Measurements from ENCODE around the gene UBL7. TPM values are rescaled to one million over a fixed set of nuclear protein-coding genes. Genes with fewer than 3 reads are reported as not detected.
"Not testable (repeated sequence)": the region's sequence is repeated elsewhere in the genome, so short reads cannot be mapped to it uniquely, and the experiment has no call there.

Gene UBL7
- total and polyA plus RNA-seq, 4 donors: 25.1 to 45.3 (median 28.0) TPM

DNA sequence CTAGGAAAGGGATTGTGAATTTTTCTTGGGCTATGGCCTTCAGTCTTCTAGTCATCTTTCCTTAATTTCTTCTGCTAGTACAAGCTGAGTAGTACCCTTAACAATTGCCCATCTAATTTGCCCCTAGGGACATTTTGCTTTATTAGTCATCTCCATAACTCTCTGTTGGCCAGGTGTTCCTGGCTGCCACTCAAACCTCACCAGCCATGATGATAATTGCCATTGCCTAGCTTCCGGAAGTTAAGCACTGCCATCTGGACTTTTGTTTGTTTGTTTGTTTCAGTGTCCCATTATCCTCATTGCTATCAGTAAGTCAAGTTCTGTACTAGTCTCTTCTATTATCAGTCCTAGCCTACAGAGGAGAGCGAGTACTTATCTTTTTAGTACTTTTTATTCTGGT, 36.6 kb upstream of the UBL7 start:
- Histone ChIP-seq H3K4me3 (ENCODE audit: low read length in 2 of 2) (no peak overlapping the region), H3K36me3 (ENCODE audit: control insufficient read depth in 1 of 2, insufficient read depth in 2 of 2, low read length in 1 of 2) (no peaks in the 10 kb centered on the region)
- intact Hi-C loops (cut with DNase I): no loop called here

DNA sequence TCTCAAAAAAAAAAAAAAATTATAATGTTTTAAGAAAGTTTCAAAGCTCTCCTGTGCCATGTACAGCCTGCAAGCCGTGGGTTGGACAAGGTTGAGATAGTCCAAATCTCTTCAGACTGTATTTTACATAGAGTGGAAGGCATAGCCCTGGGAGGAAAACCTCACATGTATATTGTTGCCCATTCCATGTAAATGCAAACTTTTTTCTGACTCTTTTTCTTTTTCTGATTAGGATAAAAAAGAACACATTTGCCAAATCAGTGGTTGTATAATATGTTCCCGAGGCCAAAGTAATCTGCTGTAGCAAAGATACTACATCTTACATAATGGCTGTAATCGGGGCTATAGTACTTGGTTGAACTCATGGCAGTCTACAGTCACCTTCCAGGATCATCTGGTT, 35.7 kb upstream of the UBL7 start:
- DNase-seq: no peak
- WGBS, 2 donors: 79 to 80% methylated on average over 3 of the region's 3 CpGs
- ATAC-seq (ENCODE audit: low FRiP score): no peak
- H3K4me3 ChIP-seq (ENCODE audit: low read length in 2 of 2): no peak overlapping the region
- H3K27me3 ChIP-seq (ENCODE audit: control insufficient read depth in 1 of 2, insufficient read depth in 2 of 2, low read length in 1 of 2): no peaks in the 10 kb centered on the region
- no peaks in the 10 kb centered on the region for H3K36me3 ChIP-seq (ENCODE audit: control insufficient read depth in 1 of 2, insufficient read depth in 2 of 2, low read length in 1 of 2)
- intact Hi-C loops (cut with DNase I): no loop called here
- no peaks in the 10 kb centered on the region for H3K4me1 ChIP-seq (ENCODE audit: control insufficient read depth in 1 of 2, insufficient read depth in 2 of 2, low read length in 2 of 2)
- no peaks in the 10 kb centered on the region for H3K9me3 ChIP-seq (ENCODE audit: control insufficient read depth, low read length)
- H3K27ac ChIP-seq (ENCODE audit: low read depth in 1 of 2, low read length in 2 of 2): no peak overlapping the region

More for the DNA sequence above, 36.6 kb upstream of the UBL7 start:
- Histone ChIP-seq H3K9me3 (ENCODE audit: control insufficient read depth, low read length) (no peaks in the 10 kb centered on the region), H3K27me3 (ENCODE audit: control insufficient read depth in 1 of 2, insufficient read depth in 2 of 2, low read length in 1 of 2) (no peaks in the 10 kb centered on the region), H3K4me1 (ENCODE audit: control insufficient read depth in 1 of 2, insufficient read depth in 2 of 2, low read length in 2 of 2) (no peaks in the 10 kb centered on the region), H3K27ac (ENCODE audit: low read depth in 1 of 2, low read length in 2 of 2) (no peak overlapping the region)
- ATAC-seq (ENCODE audit: low FRiP score) (no peak), DNase-seq (no peak)
- 84 to 86% methylated on average over 2 of the region's 2 CpGs for WGBS, 2 donors

DNA sequence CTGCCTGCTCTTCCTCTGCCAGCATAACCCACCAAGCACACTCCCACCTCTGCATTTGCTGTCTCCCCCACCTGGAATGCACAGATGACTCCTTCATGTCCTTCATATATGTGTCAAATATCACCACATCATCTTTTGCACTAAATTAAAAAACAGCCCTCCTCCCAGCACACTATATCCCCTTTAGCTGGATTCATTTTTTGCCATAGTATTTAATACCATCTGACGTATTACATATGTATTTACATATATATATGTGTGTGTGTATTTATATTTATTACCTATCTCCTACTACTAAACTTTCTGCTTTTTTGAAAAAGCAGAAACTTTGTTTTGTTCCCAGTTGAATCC, 29.4 kb upstream of the UBL7 start:
- intact Hi-C loops (cut with DNase I): loop anchor here (2.0 to 5.0 kb wide), 2 partner anchors 118 kb away; no protein-coding TSS in a partner anchor
- Histone ChIP-seq H3K4me1 (ENCODE audit: control insufficient read depth in 1 of 2, insufficient read depth in 2 of 2, low read length in 2 of 2) (no peaks in the 10 kb centered on the region), H3K27me3 (ENCODE audit: control insufficient read depth in 1 of 2, insufficient read depth in 2 of 2, low read length in 1 of 2) (no peaks in the 10 kb centered on the region), H3K27ac (ENCODE audit: low read depth in 1 of 2, low read length in 2 of 2) (no peak overlapping the region), H3K4me3 (ENCODE audit: low read length in 2 of 2) (no peak overlapping the region), H3K36me3 (ENCODE audit: control insufficient read depth in 1 of 2, insufficient read depth in 2 of 2, low read length in 1 of 2) (no peaks in the 10 kb centered on the region), H3K9me3 (ENCODE audit: control insufficient read depth, low read length) (no peaks in the 10 kb centered on the region)
- DNase-seq (no peak), ATAC-seq (ENCODE audit: low FRiP score) (no peak)
- WGBS, 2 donors: 86 to 94% methylated on average over 1 of the region's 1 CpG

DNA sequence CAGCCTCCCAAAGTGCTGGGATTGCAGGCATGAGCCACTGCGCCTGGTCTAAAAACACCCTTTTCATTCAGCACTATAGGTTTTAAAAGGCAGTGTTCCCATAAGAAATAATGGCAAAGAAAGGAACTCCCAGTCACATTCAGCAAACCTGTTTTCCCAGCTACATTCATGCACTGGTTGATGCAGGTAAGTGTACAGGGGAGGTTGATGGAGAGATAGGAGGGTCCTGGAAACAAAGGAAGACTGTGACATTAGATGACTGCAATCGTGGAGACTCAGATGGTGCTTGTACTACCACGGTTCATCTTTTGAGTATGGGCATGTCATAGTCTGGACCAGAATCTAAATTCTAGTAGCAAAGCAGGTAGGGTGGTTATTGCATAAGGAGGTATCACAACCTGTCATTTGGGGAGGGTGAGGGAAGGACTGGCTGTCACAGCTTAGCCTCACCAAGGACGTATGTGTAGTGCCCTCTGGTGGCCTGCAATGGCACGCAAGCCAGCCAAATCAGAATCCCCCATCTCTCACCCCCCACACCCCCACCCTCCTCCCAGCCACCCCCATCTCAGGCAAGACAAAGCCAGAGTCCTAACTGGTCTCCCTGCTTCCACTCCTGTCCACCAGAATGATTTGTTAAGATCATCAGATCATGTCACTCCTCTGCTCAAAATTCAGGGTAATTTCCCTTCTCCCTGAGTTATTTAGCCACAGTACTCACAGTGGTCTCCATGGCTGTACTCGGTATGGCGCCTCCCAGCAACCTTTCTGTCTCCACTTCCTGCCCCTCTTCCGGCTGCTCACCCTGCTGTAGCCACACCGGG, 28.8 kb upstream of the UBL7 start:
- no peaks in the 10 kb centered on the region for H3K27me3 ChIP-seq (ENCODE audit: control insufficient read depth in 1 of 2, insufficient read depth in 2 of 2, low read length in 1 of 2)
- no peaks in the 10 kb centered on the region for H3K4me1 ChIP-seq (ENCODE audit: control insufficient read depth in 1 of 2, insufficient read depth in 2 of 2, low read length in 2 of 2)
- no peaks in the 10 kb centered on the region for H3K9me3 ChIP-seq (ENCODE audit: control insufficient read depth, low read length)
- no peak overlapping the region for H3K27ac ChIP-seq (ENCODE audit: low read depth in 1 of 2, low read length in 2 of 2)
- WGBS, 2 donors: 37 to 39% methylated on average over 9 of the region's 9 CpGs
- DNase-seq (peak in 1 of 2 donors; percentile 51), ATAC-seq (ENCODE audit: low FRiP score) (peak; percentile 63)
- H3K4me3 ChIP-seq (ENCODE audit: low read length in 2 of 2): no peak overlapping the region
- intact Hi-C loops (cut with DNase I): loop anchor here (2.0 to 5.0 kb wide), 2 partner anchors 117 kb away; no protein-coding TSS in a partner anchor
- no peaks in the 10 kb centered on the region for H3K36me3 ChIP-seq (ENCODE audit: control insufficient read depth in 1 of 2, insufficient read depth in 2 of 2, low read length in 1 of 2)

DNA sequence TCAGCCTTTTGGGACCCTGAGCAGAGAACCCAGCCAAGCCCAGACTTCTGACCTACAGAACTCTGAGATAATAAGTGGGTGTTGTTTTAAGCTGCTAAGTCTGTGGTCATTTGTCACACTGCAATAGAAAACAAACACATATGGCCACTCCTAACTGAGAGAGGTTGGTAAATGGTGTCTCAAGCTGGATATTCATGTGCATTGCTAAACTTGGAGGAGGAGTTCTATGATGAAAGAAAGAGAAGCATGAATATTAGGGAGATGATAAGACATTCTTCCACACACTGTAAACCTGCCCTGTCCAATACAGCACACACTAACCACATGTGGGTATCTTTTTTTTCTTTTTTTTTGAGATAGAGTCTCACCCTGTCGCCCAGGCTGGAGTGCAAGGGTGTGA, 27.8 kb upstream of the UBL7 start:
- Histone ChIP-seq H3K4me1 (ENCODE audit: control insufficient read depth in 1 of 2, insufficient read depth in 2 of 2, low read length in 2 of 2) (no peaks in the 10 kb centered on the region), H3K4me3 (ENCODE audit: low read length in 2 of 2) (no peak overlapping the region), H3K27ac (ENCODE audit: low read depth in 1 of 2, low read length in 2 of 2) (no peak overlapping the region), H3K36me3 (ENCODE audit: control insufficient read depth in 1 of 2, insufficient read depth in 2 of 2, low read length in 1 of 2) (no peaks in the 10 kb centered on the region), H3K9me3 (ENCODE audit: control insufficient read depth, low read length) (no peaks in the 10 kb centered on the region), H3K27me3 (ENCODE audit: control insufficient read depth in 1 of 2, insufficient read depth in 2 of 2, low read length in 1 of 2) (no peaks in the 10 kb centered on the region)
- DNase-seq (no peak), ATAC-seq (ENCODE audit: low FRiP score) (no peak)
- 91 to 100% methylated on average over 1 of the region's 1 CpG for WGBS, 2 donors
- intact Hi-C loops (cut with DNase I): no loop called here

DNA sequence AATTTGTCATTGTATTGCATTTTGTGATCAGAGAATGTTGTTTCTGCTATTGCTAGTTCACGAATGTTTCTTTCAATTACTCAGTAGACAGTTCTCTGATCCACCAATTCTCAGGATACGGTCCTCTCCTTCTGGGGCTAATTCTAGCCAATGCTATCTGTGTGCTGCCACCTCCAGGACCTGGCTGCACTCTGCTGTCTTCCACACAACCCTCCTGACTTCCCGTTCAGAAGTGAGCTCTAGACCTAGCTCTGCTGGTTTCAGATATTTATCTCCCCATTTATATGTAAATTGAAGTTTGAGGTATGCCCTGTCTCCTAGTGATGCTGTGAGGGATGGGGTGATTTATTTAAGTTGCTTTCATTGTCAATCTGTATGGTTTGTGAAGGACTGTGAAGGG, 21.7 kb upstream of the UBL7 start:
- Histone ChIP-seq H3K4me3 (ENCODE audit: low read length in 2 of 2) (no peak overlapping the region), H3K27ac (ENCODE audit: low read depth in 1 of 2, low read length in 2 of 2) (no peak overlapping the region), H3K9me3 (ENCODE audit: control insufficient read depth, low read length) (no peaks in the 10 kb centered on the region), H3K27me3 (ENCODE audit: control insufficient read depth in 1 of 2, insufficient read depth in 2 of 2, low read length in 1 of 2) (no peaks in the 10 kb centered on the region), H3K4me1 (ENCODE audit: control insufficient read depth in 1 of 2, insufficient read depth in 2 of 2, low read length in 2 of 2) (no peaks in the 10 kb centered on the region), H3K36me3 (ENCODE audit: control insufficient read depth in 1 of 2, insufficient read depth in 2 of 2, low read length in 1 of 2) (no peaks in the 10 kb centered on the region)
- 66 to 70% methylated on average over 3 of the region's 3 CpGs for WGBS, 2 donors
- intact Hi-C loops (cut with DNase I): no loop called here
- ATAC-seq (ENCODE audit: low FRiP score): no peak
- DNase-seq: no peak

DNA sequence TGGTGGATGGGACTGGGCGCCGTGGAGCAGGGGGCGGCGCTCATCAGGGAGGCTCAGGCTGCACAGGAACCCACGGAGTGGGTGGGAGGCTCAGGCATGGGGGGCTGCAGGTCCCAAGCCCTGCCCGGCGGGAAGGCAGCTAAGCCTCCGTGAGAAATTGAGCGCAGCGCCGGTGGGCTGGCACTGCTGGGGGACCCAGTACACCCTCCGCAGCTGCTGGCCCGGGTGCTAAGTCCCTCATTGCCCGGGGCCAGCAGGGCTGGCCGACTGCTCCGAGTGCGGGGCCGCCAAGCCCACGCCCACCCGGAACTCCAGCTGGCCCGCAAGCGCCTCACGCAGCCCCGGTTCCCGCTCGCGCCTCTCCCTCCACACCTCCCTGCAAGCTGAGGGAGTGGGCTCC, 19.4 kb upstream of the UBL7 start:
- intact Hi-C loops (cut with DNase I); ATAC-seq (ENCODE audit: low FRiP score): not testable (repeated sequence)
- 95 to 97% methylated on average over 26 to 27 of the region's 27 CpGs for WGBS, 2 donors

DNA sequence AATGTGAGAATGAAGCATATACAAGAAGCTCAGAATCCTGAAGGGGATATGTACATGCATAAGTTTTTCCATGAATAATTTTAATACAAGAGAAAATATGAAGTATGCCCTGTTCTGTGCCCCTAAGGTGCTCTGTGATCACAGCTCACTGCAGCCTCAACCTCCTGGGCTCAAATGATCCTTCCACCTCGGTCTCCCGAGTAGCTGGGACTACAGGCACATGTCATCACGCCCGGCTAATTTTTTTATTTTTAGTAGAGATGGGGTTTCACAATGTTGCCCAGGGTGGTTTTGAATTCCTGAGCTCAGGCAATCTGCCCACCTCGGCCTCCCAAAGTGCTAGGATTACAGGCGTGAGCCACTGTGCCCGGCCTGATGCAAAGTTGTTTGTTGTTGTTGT, 10.7 kb upstream of the UBL7 start:
- H3K4me1 ChIP-seq (ENCODE audit: control insufficient read depth in 1 of 2, insufficient read depth in 2 of 2, low read length in 2 of 2); H3K27me3 ChIP-seq (ENCODE audit: control insufficient read depth in 1 of 2, insufficient read depth in 2 of 2, low read length in 1 of 2); H3K36me3 ChIP-seq (ENCODE audit: control insufficient read depth in 1 of 2, insufficient read depth in 2 of 2, low read length in 1 of 2); H3K27ac ChIP-seq (ENCODE audit: low read depth in 1 of 2, low read length in 2 of 2); intact Hi-C loops (cut with DNase I); H3K9me3 ChIP-seq (ENCODE audit: control insufficient read depth, low read length); H3K4me3 ChIP-seq (ENCODE audit: low read length in 2 of 2); ATAC-seq (ENCODE audit: low FRiP score); DNase-seq: not testable (repeated sequence)
- 94 to 95% methylated on average over 7 of the region's 7 CpGs for WGBS, 2 donors

More for the DNA sequence above, 19.4 kb upstream of the UBL7 start:
- H3K4me1 ChIP-seq (ENCODE audit: control insufficient read depth in 1 of 2, insufficient read depth in 2 of 2, low read length in 2 of 2); H3K4me3 ChIP-seq (ENCODE audit: low read length in 2 of 2); H3K9me3 ChIP-seq (ENCODE audit: control insufficient read depth, low read length); DNase-seq; H3K27me3 ChIP-seq (ENCODE audit: control insufficient read depth in 1 of 2, insufficient read depth in 2 of 2, low read length in 1 of 2); H3K36me3 ChIP-seq (ENCODE audit: control insufficient read depth in 1 of 2, insufficient read depth in 2 of 2, low read length in 1 of 2); H3K27ac ChIP-seq (ENCODE audit: low read depth in 1 of 2, low read length in 2 of 2): not testable (repeated sequence)

DNA sequence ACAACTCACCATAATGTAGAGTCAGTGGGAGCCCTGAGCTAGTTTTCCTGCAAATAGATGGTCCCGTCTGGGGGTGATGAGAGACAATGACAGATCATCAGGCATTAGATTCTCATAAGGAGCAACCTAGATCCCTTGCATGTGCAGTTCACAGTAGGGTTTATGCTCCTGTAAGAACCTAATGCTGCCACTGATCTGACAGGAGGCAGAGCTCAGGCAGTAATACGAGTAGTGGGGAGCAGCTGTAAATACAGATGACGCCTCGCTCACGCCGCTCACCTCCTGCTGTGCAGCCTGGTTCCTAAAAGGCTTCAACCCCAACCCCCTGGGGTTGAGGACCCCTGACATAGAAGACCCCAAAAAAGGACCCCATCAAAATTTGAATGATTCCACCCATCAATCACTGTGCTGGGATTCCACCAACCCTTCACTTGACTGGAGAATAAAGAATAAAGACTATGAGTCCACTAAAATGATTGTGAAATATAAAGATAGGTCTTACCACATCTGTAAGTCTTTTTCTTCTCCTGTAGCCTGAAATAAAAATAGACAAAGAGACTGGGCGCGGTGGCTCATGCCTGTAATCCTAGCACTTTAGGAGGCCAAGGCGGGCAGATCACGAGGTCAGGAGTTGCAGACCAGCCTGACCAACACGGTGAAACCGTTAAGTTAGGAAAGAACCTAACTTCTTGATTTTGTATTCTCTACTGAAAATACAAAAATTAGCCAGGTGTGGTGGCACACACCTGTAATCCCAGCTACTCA, 9.9 kb upstream of the UBL7 start:
- no peak for DNase-seq
- H3K4me3 ChIP-seq (ENCODE audit: low read length in 2 of 2): no peak overlapping the region
- H3K4me1 ChIP-seq (ENCODE audit: control insufficient read depth in 1 of 2, insufficient read depth in 2 of 2, low read length in 2 of 2): no peaks in the 10 kb centered on the region
- intact Hi-C loops (cut with DNase I): no loop called here
- 95 to 96% methylated on average over 12 of the region's 12 CpGs for WGBS, 2 donors
- no peaks in the 10 kb centered on the region for H3K9me3 ChIP-seq (ENCODE audit: control insufficient read depth, low read length)
- H3K27me3 ChIP-seq (ENCODE audit: control insufficient read depth in 1 of 2, insufficient read depth in 2 of 2, low read length in 1 of 2): no peaks in the 10 kb centered on the region
- ATAC-seq (ENCODE audit: low FRiP score): no peak
- no peak overlapping the region for H3K27ac ChIP-seq (ENCODE audit: low read depth in 1 of 2, low read length in 2 of 2)
- no peaks in the 10 kb centered on the region for H3K36me3 ChIP-seq (ENCODE audit: control insufficient read depth in 1 of 2, insufficient read depth in 2 of 2, low read length in 1 of 2)
